SK-N-SH treated with all-trans-retinoic acid at 6 μM for 48 hours (cell line): ENCODE measurements around the gene TTLL4.
A peak's percentile ranks its signal among the peaks of the same experiment; 100 is the strongest.

ENCODE experiments used
- ATAC-seq: fragments of 200-7000 bp; cut with Tn5 transposase; 3 replicates; pipeline ENCODE4 v1.9.1; 2020; ENCODE audit warnings: mild to moderate bottlenecking, moderate library complexity
- ARNTL ChIP-seq: fragments of 450-650 bp; formaldehyde crosslinking; IDR thresholded peaks from 2 replicates; pipeline ENCODE4 v1.5.0; 2020; ENCODE audit warnings: low read depth, mild to moderate bottlenecking, moderate library complexity, borderline replicate concordance
- CSDC2 ChIP-seq: fragments of 250-450 bp; sonication (Bioruptor Pico); IDR thresholded peaks from 2 replicates; pipeline ENCODE4 v1.5.0; 2020; ENCODE audit warnings: mild to moderate bottlenecking, moderate library complexity
- ESRRG ChIP-seq: fragments of 250-450 bp; sonication (Bioruptor Pico); IDR thresholded peaks from 2 replicates; pipeline ENCODE4 v1.6.1; 2021; ENCODE audit warnings: mild to moderate bottlenecking
- GLIS3 ChIP-seq: fragments of 250-450 bp; sonication (Bioruptor Pico); IDR thresholded peaks from 2 replicates; pipeline ENCODE4 v1.5.0; 2020; ENCODE audit warnings: mild to moderate bottlenecking, moderate library complexity
- ISL1 ChIP-seq: fragments of 250-450 bp; sonication (Bioruptor Pico); IDR thresholded peaks from 2 replicates; pipeline ENCODE4 v2.1.2; 2022; ENCODE audit warnings: mild to moderate bottlenecking, moderate library complexity
- PPARA ChIP-seq: fragments of 250-450 bp; sonication (Bioruptor Pico); IDR thresholded peaks from 2 replicates; pipeline ENCODE4 v1.5.0; 2020; ENCODE audit warnings: mild to moderate bottlenecking, borderline replicate concordance
- RARB ChIP-seq: fragments of 250-450 bp; sonication (Bioruptor Pico); IDR thresholded peaks from 2 replicates; pipeline ENCODE4 v1.8.0; 2021; ENCODE audit warnings: mild to moderate bottlenecking, moderate library complexity
- SNAI2 ChIP-seq: fragments of 250-450 bp; sonication (Bioruptor Pico); IDR thresholded peaks from 2 replicates; pipeline ENCODE4 v1.5.0; 2020; ENCODE audit warnings: mild to moderate bottlenecking, moderate library complexity
- TCF4 ChIP-seq: fragments of 250-450 bp; sonication (Bioruptor Pico); IDR thresholded peaks from 2 replicates; pipeline ENCODE4 v1.8.0; 2021; ENCODE audit warnings: mild to moderate bottlenecking, moderate library complexity, borderline replicate concordance
- TOX ChIP-seq: fragments of 250-450 bp; sonication (Bioruptor Pico); IDR thresholded peaks from 2 replicates; pipeline ENCODE4 v1.8.0; 2021; ENCODE audit warnings: mild to moderate bottlenecking, moderate library complexity, borderline replicate concordance
- ZC3H10 ChIP-seq: fragments of 250-450 bp; sonication (Bioruptor Pico); IDR thresholded peaks from 2 replicates; pipeline ENCODE4 v1.5.1; 2021; ENCODE audit warnings: mild to moderate bottlenecking, moderate library complexity
- ZNF565 ChIP-seq: fragments of 450-650 bp; formaldehyde crosslinking; conservative IDR thresholded peaks from 2 replicates; pipeline ENCODE4 v1.5.0; 2020; ENCODE audit warnings: low read depth, mild to moderate bottlenecking, moderate library complexity
- ZNF70 ChIP-seq: fragments of 450-650 bp; formaldehyde crosslinking; IDR thresholded peaks from 2 replicates; pipeline ENCODE4 v1.5.0; 2020; ENCODE audit warnings: mild to moderate bottlenecking, moderate library complexity
- ZNF8 ChIP-seq: fragments of 450-650 bp; formaldehyde crosslinking; IDR thresholded peaks from 2 replicates; pipeline ENCODE4 v1.5.0; 2020; ENCODE audit warnings: mild to moderate bottlenecking, moderate library complexity
- TF ChIP-seq, protein P1 (sequence below): fragments of 250-450 bp; sonication (Bioruptor Pico); IDR thresholded peaks from 2 replicates; pipeline ENCODE4 v1.5.1; 2020; ENCODE audit warnings: low read depth, mild to moderate bottlenecking, moderate library complexity
- TF ChIP-seq, protein P2 (sequence below): fragments of 250-450 bp; sonication (Bioruptor Pico); IDR thresholded peaks from 2 replicates; pipeline ENCODE4 v1.8.0; 2020; ENCODE audit warnings: mild to moderate bottlenecking, moderate library complexity, borderline replicate concordance

TTLL4 gene

DNA sequence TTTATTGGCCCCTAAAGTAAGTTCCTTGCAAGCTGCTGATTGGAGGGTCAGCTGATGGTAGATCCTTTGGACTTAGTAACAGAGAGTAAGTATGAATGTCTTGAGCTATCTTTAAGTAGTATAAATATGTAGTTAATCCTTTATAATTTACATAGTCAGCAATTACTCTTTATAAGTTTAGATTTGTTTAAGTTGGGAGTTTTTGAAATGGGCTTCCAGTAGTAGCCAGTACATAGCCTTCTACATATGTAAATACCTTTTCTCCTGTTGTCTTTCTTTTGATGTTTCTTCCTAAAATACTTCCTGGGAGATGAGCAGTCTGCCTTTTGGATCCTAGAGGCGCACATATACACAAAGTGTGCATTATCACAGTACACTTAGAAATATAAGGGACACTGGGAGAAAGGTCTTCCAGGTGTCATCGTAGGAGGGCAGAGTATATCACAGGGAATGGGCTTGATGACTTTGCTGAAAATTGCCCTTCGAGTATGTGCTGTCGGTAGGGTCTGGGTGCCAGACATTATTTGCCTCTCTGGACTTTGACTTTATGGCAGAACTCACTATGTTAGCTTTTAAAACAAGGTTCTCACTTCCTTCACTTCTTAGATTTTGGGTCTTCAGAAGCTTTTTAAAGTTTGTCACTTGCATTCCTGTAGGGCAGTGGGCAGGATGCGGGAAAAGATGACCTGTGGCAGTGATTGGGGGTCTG is 21.6 kb downstream of the TTLL4 start:
- TF ChIP-seq GLIS3 (CRISPR knock-in tag), result no peak
- ATAC-seq, result peak; percentile 5; the same call in 1 of the 3 replicates

DNA sequence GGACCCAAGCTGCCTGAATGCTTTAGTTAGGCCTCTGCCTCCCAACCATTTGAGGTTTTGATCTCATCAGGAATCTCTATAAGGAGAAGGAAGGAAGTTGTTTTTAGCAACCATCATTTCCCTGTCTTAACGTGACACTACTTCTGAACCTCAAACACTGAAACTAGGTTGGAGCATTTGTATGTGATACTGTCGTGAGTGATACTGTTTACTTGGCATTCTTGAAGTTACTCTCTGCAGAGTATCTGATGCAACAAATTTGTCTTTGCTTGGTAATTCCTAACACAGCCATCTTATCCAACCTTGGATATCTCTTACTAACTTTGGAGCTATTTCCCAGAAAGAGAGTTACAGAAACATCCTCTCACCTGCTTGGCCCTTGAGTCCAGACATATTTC is 22.1 kb downstream of the TTLL4 start:
- no peak for ATAC-seq
- no peak for TF ChIP-seq ESRRG (CRISPR knock-in tag)
- no peak for TF ChIP-seq ZNF70
- TF ChIP-seq SNAI2 (CRISPR knock-in tag), result no peak
- TF ChIP-seq CSDC2 (CRISPR knock-in tag), result no peak
- TF ChIP-seq ISL1 (CRISPR knock-in tag), result no peak

DNA sequence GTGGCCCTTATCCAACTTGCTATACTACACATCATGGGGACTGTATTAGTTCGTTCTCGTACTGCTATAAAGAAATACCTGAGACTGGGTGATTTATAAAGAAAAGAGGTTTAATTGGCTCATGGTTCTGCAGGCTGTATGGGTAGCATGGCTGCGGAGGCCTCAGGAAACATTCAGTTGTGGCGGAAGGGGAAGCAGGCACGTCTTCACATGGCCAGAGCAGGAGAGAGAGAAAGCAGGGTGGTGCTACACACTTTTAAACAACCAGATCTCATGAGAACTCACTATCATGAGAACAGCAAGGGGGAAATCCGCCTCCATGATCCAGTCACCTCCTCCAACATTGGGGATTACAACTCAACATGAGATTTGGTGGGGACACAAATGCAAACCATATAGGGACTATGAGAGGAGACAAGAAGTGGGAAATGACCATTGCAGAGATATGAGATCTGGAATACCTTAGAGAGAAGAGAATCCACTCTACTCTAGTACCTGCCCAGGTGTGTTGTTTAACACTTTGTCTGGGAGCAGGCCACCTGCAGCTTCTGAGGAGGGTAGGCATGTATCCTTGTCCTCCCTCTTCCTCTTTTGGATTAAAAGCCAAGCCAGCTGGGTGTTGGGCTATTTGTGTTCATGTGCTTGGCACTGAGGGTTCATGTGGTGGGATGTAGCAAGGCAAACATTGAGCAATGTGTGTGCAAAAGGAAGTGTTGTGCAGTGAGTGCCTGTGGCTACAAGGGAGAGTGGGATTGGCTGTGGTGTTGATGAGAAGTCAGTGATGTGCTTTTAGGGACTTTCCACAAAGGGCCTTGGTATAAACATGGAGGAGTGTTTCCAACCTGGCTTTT is 22.8 kb downstream of the TTLL4 start:
- no peak for ATAC-seq
- no peak for TF ChIP-seq ZC3H10 (CRISPR knock-in tag)
- TF ChIP-seq, protein P1, sequence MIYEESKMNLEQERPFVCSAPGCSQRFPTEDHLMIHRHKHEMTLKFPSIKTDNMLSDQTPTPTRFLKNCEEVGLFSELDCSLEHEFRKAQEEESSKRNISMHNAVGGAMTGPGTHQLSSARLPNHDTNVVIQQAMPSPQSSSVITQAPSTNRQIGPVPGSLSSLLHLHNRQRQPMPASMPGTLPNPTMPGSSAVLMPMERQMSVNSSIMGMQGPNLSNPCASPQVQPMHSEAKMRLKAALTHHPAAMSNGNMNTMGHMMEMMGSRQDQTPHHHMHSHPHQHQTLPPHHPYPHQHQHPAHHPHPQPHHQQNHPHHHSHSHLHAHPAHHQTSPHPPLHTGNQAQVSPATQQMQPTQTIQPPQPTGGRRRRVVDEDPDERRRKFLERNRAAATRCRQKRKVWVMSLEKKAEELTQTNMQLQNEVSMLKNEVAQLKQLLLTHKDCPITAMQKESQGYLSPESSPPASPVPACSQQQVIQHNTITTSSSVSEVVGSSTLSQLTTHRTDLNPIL (CRISPR knock-in tag), result no peak
- TF ChIP-seq ARNTL (CRISPR knock-in tag), result no peak
- TF ChIP-seq ZNF565 (CRISPR knock-in tag), result no peak
- TF ChIP-seq RARB (CRISPR knock-in tag), result no peak
- TF ChIP-seq, protein P2, sequence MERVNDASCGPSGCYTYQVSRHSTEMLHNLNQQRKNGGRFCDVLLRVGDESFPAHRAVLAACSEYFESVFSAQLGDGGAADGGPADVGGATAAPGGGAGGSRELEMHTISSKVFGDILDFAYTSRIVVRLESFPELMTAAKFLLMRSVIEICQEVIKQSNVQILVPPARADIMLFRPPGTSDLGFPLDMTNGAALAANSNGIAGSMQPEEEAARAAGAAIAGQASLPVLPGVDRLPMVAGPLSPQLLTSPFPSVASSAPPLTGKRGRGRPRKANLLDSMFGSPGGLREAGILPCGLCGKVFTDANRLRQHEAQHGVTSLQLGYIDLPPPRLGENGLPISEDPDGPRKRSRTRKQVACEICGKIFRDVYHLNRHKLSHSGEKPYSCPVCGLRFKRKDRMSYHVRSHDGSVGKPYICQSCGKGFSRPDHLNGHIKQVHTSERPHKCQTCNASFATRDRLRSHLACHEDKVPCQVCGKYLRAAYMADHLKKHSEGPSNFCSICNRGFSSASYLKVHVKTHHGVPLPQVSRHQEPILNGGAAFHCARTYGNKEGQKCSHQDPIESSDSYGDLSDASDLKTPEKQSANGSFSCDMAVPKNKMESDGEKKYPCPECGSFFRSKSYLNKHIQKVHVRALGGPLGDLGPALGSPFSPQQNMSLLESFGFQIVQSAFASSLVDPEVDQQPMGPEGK, result no peak
- no peak for TF ChIP-seq ZNF8 (CRISPR knock-in tag)

DNA sequence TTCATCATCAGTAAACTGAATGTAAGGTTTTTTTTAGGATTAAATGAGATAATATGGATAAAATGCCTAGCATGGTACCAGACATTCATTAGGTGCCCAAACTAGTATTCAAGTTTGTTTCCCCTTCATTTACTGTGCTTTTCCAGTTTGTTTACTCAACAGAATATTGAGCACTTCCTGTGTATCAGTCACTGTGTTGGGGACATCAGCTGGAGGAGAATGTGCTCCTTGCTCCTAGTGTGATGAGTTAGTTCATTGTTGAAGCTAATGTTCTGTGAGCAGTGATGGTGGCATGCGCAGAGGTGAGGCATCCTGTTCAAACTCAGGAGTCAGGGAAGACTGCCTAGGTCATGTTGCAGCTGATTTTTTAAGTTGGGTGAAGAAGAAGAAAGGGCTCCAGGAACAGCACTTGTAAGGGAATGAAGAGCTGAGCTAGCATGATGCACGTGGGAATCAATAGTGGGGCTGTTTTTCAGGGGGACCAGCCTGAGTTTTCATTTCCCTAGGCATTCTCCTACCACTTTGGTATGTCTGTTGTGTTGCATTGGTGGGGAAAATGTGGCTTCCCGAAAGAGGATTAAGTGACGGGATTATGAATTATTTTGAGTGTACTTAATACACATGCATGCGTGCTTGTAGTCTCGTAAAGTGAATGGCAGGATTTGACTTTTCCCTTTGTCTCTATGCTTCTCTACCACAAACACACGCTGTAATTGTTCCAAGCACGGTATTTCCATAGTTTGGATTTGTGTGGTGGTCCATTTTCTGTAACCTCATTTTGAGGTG is 23.7 kb downstream of the TTLL4 start:
- ATAC-seq, result no peak
- TF ChIP-seq, protein P2, result no peak
- TF ChIP-seq ISL1 (CRISPR knock-in tag) (no peak), TOX (CRISPR knock-in tag) (no peak), TCF4 (CRISPR knock-in tag) (no peak), ZNF565 (CRISPR knock-in tag) (no peak), ESRRG (CRISPR knock-in tag) (no peak), PPARA (CRISPR knock-in tag) (no peak), SNAI2 (CRISPR knock-in tag) (no peak)

DNA sequence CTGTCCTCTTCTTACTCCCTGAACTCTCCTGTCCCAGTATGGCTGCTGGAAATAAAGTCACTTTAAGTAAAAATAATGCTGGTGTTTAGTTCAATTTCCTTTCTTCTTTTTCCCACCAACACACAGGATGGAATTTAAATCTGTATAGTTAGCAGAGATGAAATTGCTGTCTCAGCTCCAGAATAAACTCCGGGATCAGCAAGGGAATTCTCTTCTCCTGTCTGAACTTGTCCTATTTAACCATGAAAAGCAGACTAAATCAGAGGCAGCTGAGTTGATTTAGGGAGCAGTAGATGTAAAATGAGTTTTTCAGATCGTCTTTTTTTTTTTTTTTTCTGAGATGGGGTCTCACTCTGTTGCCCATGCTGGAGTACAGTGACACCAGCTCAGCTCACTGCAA is 25.9 kb downstream of the TTLL4 start:
- ATAC-seq, result no peak

DNA sequence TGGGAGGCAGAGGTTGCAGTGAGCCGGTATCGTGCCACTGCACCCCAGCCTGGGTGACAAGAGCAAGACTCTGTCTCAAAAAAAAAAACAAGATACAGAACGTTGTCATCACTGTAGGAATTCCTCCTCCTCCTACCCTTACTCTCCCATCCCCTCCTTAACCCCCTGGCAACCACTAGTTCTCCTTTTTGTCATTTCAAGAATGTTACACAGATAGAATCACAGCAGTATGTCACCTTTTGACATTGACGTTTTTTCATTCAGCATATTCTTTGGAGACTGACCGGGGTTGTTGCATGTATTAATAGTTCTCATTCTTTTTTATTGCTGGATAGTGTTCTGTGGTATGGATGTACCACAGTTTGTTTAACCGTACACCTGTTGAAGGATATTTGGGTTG is 32.4 kb downstream of the TTLL4 start:
- no peak for ATAC-seq
- 0 out of 2 replicates have a peak, but pooled peaks have one; percentile 20 for TF ChIP-seq ZNF8 (CRISPR knock-in tag)
- TF ChIP-seq TCF4 (CRISPR knock-in tag), result no peak
- TF ChIP-seq, all 23 proteins: peak for 1

More for the DNA sequence above, 25.9 kb downstream of the TTLL4 start:
- TF ChIP-seq ZNF8 (CRISPR knock-in tag), result no peak
- TF ChIP-seq CSDC2 (CRISPR knock-in tag), result no peak
- no peak for TF ChIP-seq ESRRG (CRISPR knock-in tag)
